GM23338 (cell line): Measurements from ENCODE around the gene CDH4. TPM values are rescaled to one million over a fixed set of nuclear protein-coding genes. Genes with fewer than 3 reads are reported as not detected.

Experiments
- ATAC-seq: fragments of 200-7000 bp; cut with Tn5 transposase; 3 replicates; pipeline ENCODE4 v1.9.1; 2020
- DNase-seq: peaks from one replicate; pipeline ENCODE4 v3.0.0-alpha.2; 2015; ENCODE audit warnings: low spot score
- H2AFZ ChIP-seq: fragments of 200-600 bp; sonication (generic); 2 replicates; pipeline ENCODE4 v1.8.0; 2016; ENCODE audit warnings: antibody characterized with exemption, mild to moderate bottlenecking, moderate library complexity
- H3F3A ChIP-seq: fragments of 200-600 bp; sonication (generic); replicated peaks from 2 replicates; pipeline ENCODE4 v1.8.0; 2017; ENCODE audit warnings: antibody characterized with exemption, mixed run types, low read depth
- H3K27ac ChIP-seq: fragments of 200-600 bp; sonication (generic); 2 replicates; pipeline ENCODE4 v1.6.1; 2016; ENCODE audit warnings: low read depth
- H3K27me3 ChIP-seq: fragments of 200-600 bp; sonication (generic); 2 replicates; pipeline ENCODE4 v1.8.0; 2016; ENCODE audit warnings: mild to moderate bottlenecking, mixed run types, moderate library complexity; ENCODE audit not compliant: insufficient read depth
- H3K36me3 ChIP-seq: fragments of 200-600 bp; sonication (generic); 2 replicates; pipeline ENCODE4 v1.8.0; 2016; ENCODE audit warnings: mild to moderate bottlenecking; ENCODE audit not compliant: insufficient read depth
- H3K4me1 ChIP-seq: fragments of 200-600 bp; sonication (generic); 2 replicates; pipeline ENCODE4 v1.8.0; 2016; ENCODE audit warnings: mild to moderate bottlenecking, moderate library complexity; ENCODE audit not compliant: insufficient read depth
- H3K4me2 ChIP-seq: fragments of 200-600 bp; sonication (generic); 2 replicates; pipeline ENCODE4 v1.7.1; 2017; ENCODE audit warnings: mixed run types
- H3K4me3 ChIP-seq: fragments of 200-600 bp; sonication (generic); 2 replicates; pipeline ENCODE4 v1.6.1; 2016; ENCODE audit warnings: mixed run types
- H3K79me2 ChIP-seq: fragments of 200-600 bp; sonication (generic); replicated peaks from 2 replicates; pipeline ENCODE4 v1.8.0; 2017; ENCODE audit warnings: mild to moderate bottlenecking; ENCODE audit not compliant: insufficient read depth
- H3K9me2 ChIP-seq: fragments of 200-600 bp; sonication (generic); 2 replicates; pipeline ENCODE4 v1.8.0; 2017; ENCODE audit not compliant: insufficient read depth
- H4K20me1 ChIP-seq: fragments of 200-600 bp; sonication (generic); replicated peaks from 2 replicates; pipeline ENCODE4 v1.8.0; 2017; ENCODE audit warnings: mild to moderate bottlenecking; ENCODE audit not compliant: insufficient read depth
- H3K27ac Mint-ChIP-seq: 2 replicates; pipeline ENCODE4 v1.8.0; 2020; ENCODE audit warnings: inconsistent platforms, mild to moderate bottlenecking, moderate library complexity, mixed read lengths
- H3K27me3 Mint-ChIP-seq: 3 replicates; pipeline ENCODE4 v1.8.0; 2022; ENCODE audit warnings: low read depth, mild to moderate bottlenecking, moderate library complexity, mixed read lengths, inconsistent platforms; ENCODE audit not compliant: insufficient read depth, poor library complexity
- H3K36me3 Mint-ChIP-seq: 3 replicates; pipeline ENCODE4 v1.8.0; 2021; ENCODE audit warnings: low read depth, mild to moderate bottlenecking, inconsistent platforms, moderate library complexity, mixed read lengths
- H3K4me1 Mint-ChIP-seq: 3 replicates; pipeline ENCODE4 v1.8.0; 2020; ENCODE audit warnings: mild to moderate bottlenecking, inconsistent platforms, mixed read lengths
- H3K4me3 Mint-ChIP-seq: 3 replicates; pipeline ENCODE4 v1.8.0; 2021; ENCODE audit warnings: moderate library complexity, mild to moderate bottlenecking, inconsistent platforms, mixed read lengths
- H3K9me3 Mint-ChIP-seq: 3 replicates; pipeline ENCODE4 v1.8.0; 2020; ENCODE audit warnings: moderate library complexity, mild to moderate bottlenecking, inconsistent platforms, mixed read lengths
- CREB1 ChIP-seq: fragments of 250-450 bp; sonication (Bioruptor Pico); IDR thresholded peaks from 2 replicates; pipeline ENCODE4 v1.5.0; 2020; ENCODE audit warnings: low read depth, mild to moderate bottlenecking, moderate library complexity
- CTCF ChIP-seq, 2 experiments: fragments of 200-600 bp in 1 of 2; sonication (generic) in 1 of 2; conservative IDR thresholded peaks; 2 replicates each; pipeline versions ENCODE4 v1.5.1 to v1.6.1; 2016 to 2017; ENCODE audit warnings: antibody characterized with exemption in 2 of 2, low read depth in 2 of 2, mild to moderate bottlenecking in 2 of 2, moderate library complexity in 1 of 2
- EZH2 ChIP-seq: fragments of 200-600 bp; sonication (generic); IDR thresholded peaks from one replicate; pipeline ENCODE4 v1.8.0; 2017; ENCODE audit warnings: antibody characterized with exemption, mild to moderate bottlenecking, low read depth; ENCODE audit not compliant: unreplicated experiment
- EZH2phosphoT487 ChIP-seq: fragments of 200-600 bp; sonication (generic); IDR thresholded peaks from one replicate; pipeline ENCODE4 v1.8.1; 2018; ENCODE audit warnings: antibody characterized with exemption; ENCODE audit not compliant: unreplicated experiment
- JUNB ChIP-seq: IDR thresholded peaks from one replicate; pipeline ENCODE4 v1.6.1; 2016; ENCODE audit warnings: antibody characterized with exemption; ENCODE audit not compliant: unreplicated experiment
- NANOG ChIP-seq: IDR thresholded peaks from 2 replicates; pipeline ENCODE4 v1.6.1; 2016; ENCODE audit warnings: antibody characterized with exemption, borderline replicate concordance
- POLR2AphosphoS5 ChIP-seq: IDR thresholded peaks from 2 replicates; pipeline ENCODE4 v1.6.1; 2016; ENCODE audit warnings: antibody characterized with exemption, low read depth
- REST ChIP-seq: IDR thresholded peaks from one replicate; pipeline ENCODE4 v1.6.1; 2018; ENCODE audit warnings: antibody characterized with exemption; ENCODE audit not compliant: unreplicated experiment
- STAT1 ChIP-seq: IDR thresholded peaks from one replicate; pipeline ENCODE4 v1.6.1; 2016; ENCODE audit warnings: antibody characterized with exemption; ENCODE audit not compliant: unreplicated experiment
- ZNF114 ChIP-seq: fragments of 250-450 bp; sonication (Bioruptor Pico); IDR thresholded peaks from 2 replicates; pipeline ENCODE4 v1.5.0; 2020; ENCODE audit warnings: mild to moderate bottlenecking, moderate library complexity
- ZNF331 ChIP-seq: fragments of 250-450 bp; sonication (Bioruptor Pico); IDR thresholded peaks from 2 replicates; pipeline ENCODE4 v1.5.0; 2020; ENCODE audit warnings: low read depth, mild to moderate bottlenecking, moderate library complexity
- polyA plus RNA-seq: library from polyadenylated mRNA; unstranded; fragments of >200 nt; fragmentation: Nextera tagmentation; extraction: Ambion mirVana; gene quantifications from 2 replicates; pipeline ENCODE4 v1.2.1, GENCODE V29; 2016
- total RNA-seq: library from RNA; depleted of rRNA; stranded (reverse); fragments of >200 nt; shearing (Covaris generic); gene quantifications from 2 replicates; pipeline ENCODE4 v1.2.3, GENCODE V29; 2014
- TF ChIP-seq, protein P1 (sequence below): IDR thresholded peaks from 2 replicates; pipeline ENCODE4 v1.6.1; 2016; ENCODE audit warnings: antibody characterized with exemption

Gene CDH4
- total and polyA plus RNA-seq, 2 experiments from 2014 or later, result 1.2 to 4.2 TPM

DNA sequence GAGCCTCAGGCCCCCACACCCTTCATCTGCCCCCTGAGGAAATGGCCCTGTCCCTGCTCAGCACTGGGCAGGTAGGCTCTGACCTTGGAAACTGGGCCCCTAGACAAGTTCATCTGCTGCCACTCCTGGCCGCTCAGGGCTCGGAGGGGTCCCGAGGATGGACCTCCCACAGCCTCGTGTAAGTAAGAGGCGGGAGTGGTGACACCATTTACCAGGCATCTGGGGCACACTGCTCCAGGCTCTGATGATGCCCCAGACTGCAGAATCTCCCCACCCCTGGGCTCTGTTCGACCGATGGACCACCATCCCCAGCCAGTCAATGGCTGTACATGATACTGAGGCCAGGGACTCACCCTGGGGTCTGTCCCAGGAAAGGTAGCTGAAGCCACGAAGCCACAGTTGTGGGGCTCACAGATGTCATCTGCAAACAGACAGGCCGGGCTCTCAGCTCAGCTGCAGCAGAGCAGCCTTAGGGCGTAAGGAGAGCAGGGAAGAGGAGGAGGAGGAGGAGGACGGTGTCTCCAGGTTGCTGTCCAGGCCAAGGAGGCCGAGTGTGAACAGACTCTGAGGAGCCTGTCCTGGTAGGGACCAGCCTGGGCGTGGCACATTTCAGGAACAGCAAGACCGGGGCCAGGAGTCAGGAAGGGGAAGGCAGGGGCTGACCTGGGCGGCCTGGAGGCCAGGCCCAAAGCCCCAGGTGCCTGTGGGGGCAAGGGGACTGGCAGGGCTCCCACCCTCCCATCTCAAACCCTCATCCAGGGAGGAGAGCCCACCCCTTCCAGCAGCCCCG, 513.2 kb downstream of the CDH4 start (continued):
- TF ChIP-seq EZH2 (no peak), EZH2phosphoT487 (no peak), CREB1 (no peak), POLR2AphosphoS5 (no peak), REST (no peak), JUNB (no peak), ZNF331 (no peak)

- Histone ChIP-seq H2AFZ (no peak overlapping the region), H3K36me3 (no peaks in the 10 kb centered on the region), H3K4me3 (no peak overlapping the region), H3K9me2 (no peaks in the 10 kb centered on the region), H3K4me2 (no peak overlapping the region), H3K4me1 (no peaks in the 10 kb centered on the region), H3K27me3 (no peaks in the 10 kb centered on the region), H4K20me1 (no peaks in the 10 kb centered on the region), H3K79me2 (no peaks in the 10 kb centered on the region), H3F3A (no peaks in the 10 kb centered on the region), H3K27ac (no peak overlapping the region)
- peaks cover 2% of the 10 kb centered on the region; the same call in 2 of the 3 replicates for H3K4me1 Mint-ChIP-seq
- H3K9me3 Mint-ChIP-seq, result no peaks in the 10 kb centered on the region
- H3K27me3 Mint-ChIP-seq, result peaks cover 9% of the 10 kb centered on the region
- peak; percentile 89 for ATAC-seq
- H3K36me3 Mint-ChIP-seq, result no peaks in the 10 kb centered on the region
- DNase-seq, result peak; percentile 25
- no peak overlapping the region for H3K4me3 Mint-ChIP-seq
- H3K27ac Mint-ChIP-seq, result no peak overlapping the region
- TF ChIP-seq CTCF (conservative IDR thresholded peaks at IDR 0.05; ENCODE audit: low read depth in 2 of 2) (no peak), EZH2phosphoT487 (no peak), NANOG (no peak), CREB1 (no peak), STAT1 (no peak), ZNF114 (CRISPR knock-in tag) (no peak)
- TF ChIP-seq, protein P1, sequence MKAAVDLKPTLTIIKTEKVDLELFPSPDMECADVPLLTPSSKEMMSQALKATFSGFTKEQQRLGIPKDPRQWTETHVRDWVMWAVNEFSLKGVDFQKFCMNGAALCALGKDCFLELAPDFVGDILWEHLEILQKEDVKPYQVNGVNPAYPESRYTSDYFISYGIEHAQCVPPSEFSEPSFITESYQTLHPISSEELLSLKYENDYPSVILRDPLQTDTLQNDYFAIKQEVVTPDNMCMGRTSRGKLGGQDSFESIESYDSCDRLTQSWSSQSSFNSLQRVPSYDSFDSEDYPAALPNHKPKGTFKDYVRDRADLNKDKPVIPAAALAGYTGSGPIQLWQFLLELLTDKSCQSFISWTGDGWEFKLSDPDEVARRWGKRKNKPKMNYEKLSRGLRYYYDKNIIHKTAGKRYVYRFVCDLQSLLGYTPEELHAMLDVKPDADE, result no peak
These were observed 514.0 kb downstream of the CDH4 start for GRCh38 chr20:61765871-61766654.
